HG02588 (cell line): ENCODE data around the gene ST3GAL5.
"Not testable (repeated sequence)": the region's sequence is repeated elsewhere in the genome, so short reads cannot be mapped to it uniquely, and the experiment has no call there.

ENCODE experiments used
- ATAC-seq: cut with Tn5 transposase; IDR thresholded peaks from one replicate; pipeline ENCODE4 v1.9.1; 2021; ENCODE audit warnings: mild to moderate bottlenecking, moderate library complexity; ENCODE audit not compliant: unreplicated experiment

ST3GAL5 gene

GRCh38 chr2:85894554-85895278 is 5.9 kb upstream of the ST3GAL5 start:
- ATAC-seq = not testable (repeated sequence)

GRCh38 chr2:85893428-85894258 is 4.9 kb upstream of the ST3GAL5 start:
- ATAC-seq = no peak

GRCh38 chr2:85892216-85892944 is 3.6 kb upstream of the ST3GAL5 start:
- no peak for ATAC-seq

GRCh38 chr2:85890522-85891176 is 1.9 kb upstream of the ST3GAL5 start:
- no peak for ATAC-seq

- no peak for ATAC-seq
These were observed 964 bp upstream of the ST3GAL5 start for GRCh38 chr2:85889627-85890281.

GRCh38 chr2:85888020-85888683 is 638 bp downstream of the ST3GAL5 start:
- no peak for ATAC-seq

- ATAC-seq = no peak
These were observed 1.2 kb downstream of the ST3GAL5 start for GRCh38 chr2:85887566-85888019.

- ATAC-seq = no peak
These were observed 2.2 kb downstream of the ST3GAL5 start for GRCh38 chr2:85886590-85886989.

- no peak for ATAC-seq
These were observed 2.6 kb downstream of the ST3GAL5 start for GRCh38 chr2:85886141-85886540.

- not testable (repeated sequence) for ATAC-seq
These were observed 7.0 kb downstream of the ST3GAL5 start for GRCh38 chr2:85881781-85882180.

- not testable (repeated sequence) for ATAC-seq
These were observed 8.0 kb downstream of the ST3GAL5 start for GRCh38 chr2:85880716-85881328.

- no peak for ATAC-seq
These were observed 9.9 kb downstream of the ST3GAL5 start for GRCh38 chr2:85878719-85879370.

GRCh38 chr2:85875350-85876050 is 13.3 kb downstream of the ST3GAL5 start:
- ATAC-seq = no peak

- ATAC-seq = no peak
These were observed 15.1 kb downstream of the ST3GAL5 start for GRCh38 chr2:85873679-85874078.

- no peak for ATAC-seq
These were observed 16.1 kb downstream of the ST3GAL5 start for GRCh38 chr2:85872536-85873161.

GRCh38 chr2:85871494-85872164 is 17.2 kb downstream of the ST3GAL5 start:
- ATAC-seq = no peak

- no peak for ATAC-seq
These were observed 20.0 kb downstream of the ST3GAL5 start for GRCh38 chr2:85868822-85869221.
